DOHH2 (cell line): ENCODE results near the gene BMERB1.

Experiments
- H3F3A ChIP-seq: fragments of 200-600 bp; sonication (generic), shearing (Covaris generic); 2 replicates; pipeline ENCODE4 v1.6.0; 2016; ENCODE audit warnings: antibody characterized with exemption, mild to moderate bottlenecking; ENCODE audit not compliant: control insufficient read depth, insufficient read depth
- H3K27ac ChIP-seq: fragments of 200-600 bp; sonication (generic); 2 replicates; pipeline ENCODE4 v1.5.1; 2014; ENCODE audit warnings: low read depth, mild to moderate bottlenecking, low read length, moderate library complexity
- H3K27me3 ChIP-seq: fragments of 200-600 bp; sonication (generic); 2 replicates; pipeline ENCODE4 v1.6.1; 2014; ENCODE audit warnings: mild to moderate bottlenecking, low read length, mixed read lengths; ENCODE audit not compliant: control insufficient read depth
- H3K36me3 ChIP-seq: fragments of 200-600 bp; sonication (generic); 2 replicates; pipeline ENCODE4 v1.6.1; 2014; ENCODE audit warnings: mild to moderate bottlenecking, low read length, moderate library complexity, mixed read lengths; ENCODE audit not compliant: control insufficient read depth
- H3K4me1 ChIP-seq: fragments of 200-600 bp; sonication (generic); 2 replicates; pipeline ENCODE4 v1.6.1; 2014; ENCODE audit warnings: mild to moderate bottlenecking, low read length, mixed read lengths; ENCODE audit not compliant: control insufficient read depth
- H3K4me2 ChIP-seq: fragments of 200-600 bp; sonication (generic); 2 replicates; pipeline ENCODE4 v1.6.0; 2014; ENCODE audit warnings: mild to moderate bottlenecking, low read length, moderate library complexity
- H3K4me3 ChIP-seq: fragments of 200-600 bp; sonication (generic); 2 replicates; pipeline ENCODE4 v1.5.1; 2014; ENCODE audit warnings: mild to moderate bottlenecking, low read length, mixed read lengths
- H3K79me2 ChIP-seq: fragments of 200-600 bp; sonication (generic); 2 replicates; pipeline ENCODE4 v1.6.1; 2014; ENCODE audit warnings: mild to moderate bottlenecking, low read length, mixed read lengths; ENCODE audit not compliant: control insufficient read depth
- H3K9me2 ChIP-seq: fragments of 200-600 bp; sonication (generic); replicated peaks from 2 replicates; pipeline ENCODE4 v1.6.1; 2014; ENCODE audit warnings: mild to moderate bottlenecking, low read length, mixed read lengths; ENCODE audit not compliant: control insufficient read depth
- H3K9me3 ChIP-seq: fragments of 200-600 bp; sonication (generic); 2 replicates; pipeline ENCODE4 v1.6.1; 2014; ENCODE audit warnings: antibody characterized with exemption, low read length, mixed read lengths; ENCODE audit not compliant: control insufficient read depth, insufficient read depth
- H4K20me1 ChIP-seq: fragments of 200-600 bp; sonication (generic); 2 replicates; pipeline ENCODE4 v1.6.0; 2014; ENCODE audit warnings: low read depth, mild to moderate bottlenecking, antibody characterized with exemption, low read length, moderate library complexity; ENCODE audit not compliant: control insufficient read depth, insufficient read depth
- EZH2phosphoT487 ChIP-seq: fragments of 200-600 bp; sonication (generic); IDR thresholded peaks from 2 replicates; pipeline ENCODE4 v1.6.1; 2017; ENCODE audit warnings: borderline replicate concordance, mild to moderate bottlenecking, antibody characterized with exemption, low read length, moderate library complexity, mixed read lengths
- TF ChIP-seq, protein P1 (sequence below): fragments of 200-600 bp; sonication (generic); IDR thresholded peaks from one replicate; pipeline ENCODE4 v1.5.1; 2014; ENCODE audit warnings: antibody characterized with exemption, mild to moderate bottlenecking, low read depth, low read length; ENCODE audit not compliant: poor library complexity, severe bottlenecking

Gene BMERB1

DNA sequence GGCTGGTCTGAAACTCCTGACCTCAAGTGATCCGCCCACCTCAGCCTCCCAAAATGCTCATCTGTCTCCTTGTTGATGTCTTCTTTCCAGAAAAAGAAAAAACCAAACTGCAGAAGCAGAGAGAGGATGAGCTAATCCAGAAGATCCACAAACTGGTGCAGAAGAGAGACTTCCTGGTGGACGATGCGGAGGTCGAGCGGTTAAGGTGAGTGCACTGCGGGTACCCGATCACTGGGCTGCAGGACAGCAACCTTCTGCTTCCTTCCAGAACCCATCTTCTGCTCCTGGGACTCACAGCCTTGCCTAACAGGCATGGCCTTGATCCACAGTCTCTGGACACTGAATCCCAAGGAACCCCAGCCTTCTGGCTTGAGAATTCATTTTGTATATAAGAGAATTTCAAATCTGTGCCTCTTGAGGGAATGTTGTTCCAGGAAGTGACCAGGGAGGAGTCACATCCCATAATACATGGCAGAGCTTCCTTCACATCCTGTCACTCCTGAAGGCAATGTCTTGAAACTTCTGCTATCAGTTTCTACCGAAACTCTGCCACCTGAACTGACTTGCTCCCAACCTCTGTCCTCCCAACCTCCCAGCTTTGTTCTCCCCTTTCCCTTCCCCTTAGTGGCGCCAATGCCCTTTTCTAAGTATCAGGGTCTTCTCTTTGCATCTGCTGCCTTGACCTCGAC is 146.9 kb downstream of the BMERB1 start:
- no peaks in the 10 kb centered on the region; the same call in 1 of the 2 replicates for H3K9me3 ChIP-seq
- H4K20me1 ChIP-seq, result no peaks in the 10 kb centered on the region
- H3K4me3 ChIP-seq, result no peak overlapping the region
- no peaks in the 10 kb centered on the region for H3F3A ChIP-seq
- H3K27me3 ChIP-seq, result no peaks in the 10 kb centered on the region
- H3K79me2 ChIP-seq, result no peaks in the 10 kb centered on the region
- no peaks in the 10 kb centered on the region for H3K36me3 ChIP-seq
- H3K9me2 ChIP-seq, result no peaks in the 10 kb centered on the region
- peaks cover 6% of the 10 kb centered on the region; the same call in 1 of the 2 replicates for H3K4me1 ChIP-seq
- H3K4me2 ChIP-seq, result no peak overlapping the region
- H3K27ac ChIP-seq, result no peak overlapping the region
- TF ChIP-seq, protein P1, sequence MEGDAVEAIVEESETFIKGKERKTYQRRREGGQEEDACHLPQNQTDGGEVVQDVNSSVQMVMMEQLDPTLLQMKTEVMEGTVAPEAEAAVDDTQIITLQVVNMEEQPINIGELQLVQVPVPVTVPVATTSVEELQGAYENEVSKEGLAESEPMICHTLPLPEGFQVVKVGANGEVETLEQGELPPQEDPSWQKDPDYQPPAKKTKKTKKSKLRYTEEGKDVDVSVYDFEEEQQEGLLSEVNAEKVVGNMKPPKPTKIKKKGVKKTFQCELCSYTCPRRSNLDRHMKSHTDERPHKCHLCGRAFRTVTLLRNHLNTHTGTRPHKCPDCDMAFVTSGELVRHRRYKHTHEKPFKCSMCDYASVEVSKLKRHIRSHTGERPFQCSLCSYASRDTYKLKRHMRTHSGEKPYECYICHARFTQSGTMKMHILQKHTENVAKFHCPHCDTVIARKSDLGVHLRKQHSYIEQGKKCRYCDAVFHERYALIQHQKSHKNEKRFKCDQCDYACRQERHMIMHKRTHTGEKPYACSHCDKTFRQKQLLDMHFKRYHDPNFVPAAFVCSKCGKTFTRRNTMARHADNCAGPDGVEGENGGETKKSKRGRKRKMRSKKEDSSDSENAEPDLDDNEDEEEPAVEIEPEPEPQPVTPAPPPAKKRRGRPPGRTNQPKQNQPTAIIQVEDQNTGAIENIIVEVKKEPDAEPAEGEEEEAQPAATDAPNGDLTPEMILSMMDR, result no peak
- TF ChIP-seq EZH2phosphoT487, result no peak

DNA sequence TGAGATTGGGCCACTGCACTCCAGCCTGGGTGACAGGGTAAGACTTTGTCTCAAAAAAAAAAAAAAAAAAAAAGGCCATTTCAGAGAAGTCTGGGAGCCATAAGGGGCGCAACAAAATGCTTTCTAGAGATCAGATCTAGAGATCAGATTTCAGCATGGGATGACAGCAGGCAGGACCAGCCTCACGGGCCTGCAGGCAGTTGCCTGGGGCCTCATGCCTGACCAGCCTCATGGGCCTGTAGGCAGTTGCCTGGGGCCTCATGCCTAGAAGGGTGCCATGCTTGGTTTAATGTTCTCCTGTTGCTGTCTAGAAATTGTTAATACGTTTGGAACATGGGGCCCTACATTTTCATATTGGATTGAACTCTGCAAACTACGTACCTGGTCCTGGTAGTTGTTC is 149.1 kb downstream of the BMERB1 start:
- no peaks in the 10 kb centered on the region for H3K79me2 ChIP-seq
- no peaks in the 10 kb centered on the region for H3F3A ChIP-seq
- H4K20me1 ChIP-seq, result no peaks in the 10 kb centered on the region
- no peak overlapping the region for H3K27ac ChIP-seq
- no peak overlapping the region for H3K4me2 ChIP-seq
- H3K9me2 ChIP-seq, result no peaks in the 10 kb centered on the region
- no peaks in the 10 kb centered on the region for H3K36me3 ChIP-seq
- H3K4me1 ChIP-seq, result no peaks in the 10 kb centered on the region
- no peak for TF ChIP-seq EZH2phosphoT487
- TF ChIP-seq, protein P1, result no peak
- H3K27me3 ChIP-seq, result no peaks in the 10 kb centered on the region
- H3K9me3 ChIP-seq, result peaks cover 3% of the 10 kb centered on the region; the same call in 1 of the 2 replicates
- no peak overlapping the region for H3K4me3 ChIP-seq

DNA sequence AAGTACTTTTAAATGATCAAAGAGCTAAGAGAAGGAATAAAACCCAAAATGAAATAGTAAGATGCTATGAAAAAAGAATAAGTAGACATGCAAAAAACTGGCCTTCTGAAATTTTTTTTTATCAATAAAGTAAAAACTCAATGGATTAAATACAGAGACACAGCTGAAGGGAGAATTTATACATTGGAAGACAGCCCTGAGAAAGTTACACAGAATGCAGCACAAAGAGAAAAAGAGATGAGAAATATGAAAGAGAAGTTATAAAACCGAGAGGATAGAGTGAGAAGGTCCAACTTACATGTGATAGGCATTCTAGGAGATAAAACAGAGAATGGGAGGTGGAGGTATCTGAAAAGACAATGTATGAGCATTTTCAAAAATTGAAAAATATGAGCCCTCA is 151.6 kb downstream of the BMERB1 start:
- H3K27me3 ChIP-seq, result no peaks in the 10 kb centered on the region
- TF ChIP-seq EZH2phosphoT487, result no peak
- TF ChIP-seq, protein P1, result no peak
- no peak overlapping the region for H3K4me2 ChIP-seq
- peaks cover 3% of the 10 kb centered on the region; the same call in 1 of the 2 replicates for H3K9me3 ChIP-seq
- H3K4me1 ChIP-seq, result peaks cover 8% of the 10 kb centered on the region
- no peaks in the 10 kb centered on the region for H4K20me1 ChIP-seq
- no peak overlapping the region for H3K27ac ChIP-seq
- H3K79me2 ChIP-seq, result no peaks in the 10 kb centered on the region
- H3K9me2 ChIP-seq, result no peaks in the 10 kb centered on the region
- no peak overlapping the region for H3K4me3 ChIP-seq
- H3K36me3 ChIP-seq, result no peaks in the 10 kb centered on the region
- H3F3A ChIP-seq, result no peaks in the 10 kb centered on the region; the same call in 1 of the 2 replicates
